ENCODE data around the gene UNK. TPM values are rescaled to one million over a fixed set of nuclear protein-coding genes. Genes with fewer than 3 reads are reported as not detected.
"Not testable (repeated sequence)": the region's sequence is repeated elsewhere in the genome, so short reads cannot be mapped to it uniquely, and the experiment has no call there.

Gene UNK
- total RNA-seq, 1 experiment from 2014 or later: 15.6 TPM

- no peak for DNase-seq (ENCODE audit: low read depth)
Measured at GRCh38 chr17:75754378-75755204, 30.0 kb upstream of the UNK start.

DNA sequence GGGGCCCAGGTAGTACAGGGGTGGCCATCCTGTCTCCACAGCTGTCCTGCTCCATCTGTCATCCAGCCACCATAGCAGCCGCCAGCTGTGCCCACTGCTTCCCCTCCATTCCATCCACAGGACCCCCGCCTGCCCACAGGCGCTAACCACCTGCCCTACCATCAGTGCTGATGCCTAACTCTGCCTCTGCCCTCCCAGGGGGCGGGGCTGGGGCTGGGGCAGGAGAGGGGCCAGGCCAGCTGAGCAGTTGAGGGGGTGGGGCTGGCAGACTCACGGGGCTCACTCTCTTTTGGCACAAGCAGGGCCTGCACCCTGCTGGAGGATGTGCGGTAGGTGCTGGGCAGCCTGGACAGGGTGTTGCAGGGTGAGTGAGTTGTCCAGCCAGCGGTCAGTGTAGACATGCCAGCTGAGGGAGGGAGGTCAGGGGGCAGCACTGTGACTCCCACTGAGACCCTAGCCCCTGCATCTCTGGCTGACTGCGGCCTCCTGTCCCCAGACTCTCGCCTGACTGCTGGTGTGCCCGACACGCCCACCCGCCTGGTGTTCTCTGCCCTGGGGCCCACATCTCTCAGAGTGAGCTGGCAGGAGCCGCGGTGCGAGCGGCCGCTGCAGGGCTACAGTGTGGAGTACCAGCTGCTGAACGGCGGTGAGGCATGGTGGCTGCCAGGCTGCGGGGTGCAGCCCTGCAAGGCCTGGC, 29.3 kb upstream of the UNK start:
- DNase-seq (ENCODE audit: low read depth): peak; percentile 53

DNA sequence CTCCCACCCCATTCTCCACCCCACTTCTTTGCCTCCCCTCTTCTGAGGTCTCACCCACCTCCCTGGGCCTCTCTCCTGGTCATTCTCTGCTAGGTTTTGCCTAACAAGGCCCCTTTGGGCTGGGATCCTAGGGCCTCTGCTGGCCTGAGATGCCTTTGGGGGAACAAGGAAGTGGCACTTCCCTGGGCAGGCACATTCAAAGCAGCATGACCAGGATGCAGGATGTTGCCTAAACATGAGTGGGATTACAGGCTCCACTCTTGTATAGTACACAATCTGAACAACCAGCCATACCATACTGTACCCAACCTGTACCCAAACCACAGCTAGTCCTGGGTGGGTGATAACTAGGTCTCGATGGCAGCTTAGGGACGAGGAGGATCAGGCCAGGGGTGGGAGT, 28.6 kb upstream of the UNK start:
- no peak for DNase-seq (ENCODE audit: low read depth)

- no peak for DNase-seq (ENCODE audit: low read depth)
Measured at GRCh38 chr17:75756451-75757085, 28.0 kb upstream of the UNK start.

DNA sequence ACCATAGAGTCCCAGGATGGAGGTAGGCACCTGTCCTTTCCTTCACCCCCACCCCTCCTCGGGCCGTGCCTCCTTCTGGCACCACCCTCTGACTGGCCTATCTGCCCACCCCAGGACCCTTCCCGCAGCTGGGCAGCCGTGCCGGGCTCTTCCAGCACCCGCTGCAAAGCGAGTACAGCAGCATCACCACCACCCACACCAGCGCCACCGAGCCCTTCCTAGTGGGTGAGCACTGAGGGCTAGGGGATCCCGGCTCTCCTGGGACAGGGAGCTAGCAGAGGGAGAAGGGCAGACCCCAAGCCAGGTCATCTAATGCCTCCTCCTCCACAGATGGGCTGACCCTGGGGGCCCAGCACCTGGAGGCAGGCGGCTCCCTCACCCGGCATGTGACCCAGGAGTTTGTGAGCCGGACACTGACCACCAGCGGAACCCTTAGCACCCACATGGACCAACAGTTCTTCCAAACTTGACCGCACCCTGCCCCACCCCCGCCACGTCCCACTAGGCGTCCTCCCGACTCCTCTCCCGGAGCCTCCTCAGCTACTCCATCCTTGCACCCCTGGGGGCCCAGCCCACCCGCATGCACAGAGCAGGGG, 27.4 kb upstream of the UNK start:
- DNase-seq (ENCODE audit: low read depth): no peak

DNA sequence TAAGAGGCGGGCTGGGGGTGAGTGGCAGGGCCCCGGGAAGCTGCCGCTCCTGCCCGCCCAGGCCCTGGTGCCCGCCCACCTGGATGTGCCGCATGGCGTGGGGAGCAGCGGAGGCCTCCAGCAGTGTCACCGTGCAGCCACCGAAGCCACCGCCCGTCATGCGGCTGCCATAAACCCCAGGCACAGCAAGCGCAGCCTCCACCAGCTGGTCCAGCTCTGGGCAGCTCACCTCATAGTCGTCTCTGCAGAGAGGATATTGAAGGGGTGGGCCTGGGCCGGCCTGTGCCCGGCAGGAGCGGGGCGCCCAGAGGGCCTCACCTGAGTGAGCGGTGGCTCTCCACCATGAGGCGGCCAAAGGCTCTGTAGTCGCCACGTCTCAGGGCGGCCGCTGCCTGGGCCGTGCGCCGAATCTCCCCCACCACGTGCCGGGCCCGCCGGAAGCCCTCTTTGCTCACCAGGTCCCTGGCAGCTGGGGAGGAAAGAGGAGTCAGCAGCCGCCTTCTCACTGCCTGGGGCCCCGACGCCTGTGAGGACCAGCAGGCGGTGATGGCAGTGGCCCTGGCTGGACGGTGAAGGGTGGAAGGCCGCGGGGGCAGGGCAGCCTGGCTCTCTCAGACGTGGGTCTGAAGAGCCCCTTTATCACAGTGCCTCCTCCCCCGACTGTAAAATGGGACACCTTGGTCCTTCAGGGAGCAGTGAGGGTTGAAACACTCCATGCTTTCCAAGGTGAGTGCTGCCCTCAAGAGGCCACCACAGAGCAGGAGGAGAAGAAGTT, 26.3 kb upstream of the UNK start:
- no peak for DNase-seq (ENCODE audit: low read depth)

- DNase-seq (ENCODE audit: low read depth): no peak
Measured at GRCh38 chr17:75759457-75759856, 25.1 kb upstream of the UNK start.

DNA sequence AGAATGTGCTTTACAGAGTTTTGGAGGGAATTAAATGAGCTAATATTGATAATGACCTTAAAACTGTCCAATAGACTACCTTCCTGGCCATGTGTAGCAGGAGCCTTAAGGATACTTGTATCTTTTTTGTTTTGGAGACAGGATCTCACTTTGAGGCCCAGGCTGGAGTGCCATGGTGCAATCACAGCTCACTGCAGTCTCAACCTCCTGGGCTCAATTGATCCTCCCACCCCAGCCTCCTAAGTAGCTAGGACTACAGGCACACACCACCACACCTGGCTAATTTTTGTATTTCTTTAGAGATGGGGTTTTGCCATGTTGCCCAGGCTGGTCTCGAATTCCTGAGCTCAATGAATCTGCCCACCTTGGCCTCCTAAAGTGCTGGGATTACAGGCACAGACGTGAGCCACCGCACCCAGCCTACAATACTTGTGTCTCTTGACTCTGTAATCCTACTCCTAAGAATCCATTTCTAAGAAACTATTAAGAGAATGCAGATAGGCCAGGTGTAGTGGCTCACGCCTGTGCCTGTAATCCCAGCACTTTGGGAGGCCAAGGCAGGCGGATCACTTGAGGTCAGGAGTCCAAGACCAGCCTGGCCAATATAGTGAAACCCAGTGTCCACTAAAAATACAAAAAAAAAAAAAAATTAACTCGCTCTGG, 24.5 kb upstream of the UNK start:
- DNase-seq (ENCODE audit: low read depth): not testable (repeated sequence)

DNA sequence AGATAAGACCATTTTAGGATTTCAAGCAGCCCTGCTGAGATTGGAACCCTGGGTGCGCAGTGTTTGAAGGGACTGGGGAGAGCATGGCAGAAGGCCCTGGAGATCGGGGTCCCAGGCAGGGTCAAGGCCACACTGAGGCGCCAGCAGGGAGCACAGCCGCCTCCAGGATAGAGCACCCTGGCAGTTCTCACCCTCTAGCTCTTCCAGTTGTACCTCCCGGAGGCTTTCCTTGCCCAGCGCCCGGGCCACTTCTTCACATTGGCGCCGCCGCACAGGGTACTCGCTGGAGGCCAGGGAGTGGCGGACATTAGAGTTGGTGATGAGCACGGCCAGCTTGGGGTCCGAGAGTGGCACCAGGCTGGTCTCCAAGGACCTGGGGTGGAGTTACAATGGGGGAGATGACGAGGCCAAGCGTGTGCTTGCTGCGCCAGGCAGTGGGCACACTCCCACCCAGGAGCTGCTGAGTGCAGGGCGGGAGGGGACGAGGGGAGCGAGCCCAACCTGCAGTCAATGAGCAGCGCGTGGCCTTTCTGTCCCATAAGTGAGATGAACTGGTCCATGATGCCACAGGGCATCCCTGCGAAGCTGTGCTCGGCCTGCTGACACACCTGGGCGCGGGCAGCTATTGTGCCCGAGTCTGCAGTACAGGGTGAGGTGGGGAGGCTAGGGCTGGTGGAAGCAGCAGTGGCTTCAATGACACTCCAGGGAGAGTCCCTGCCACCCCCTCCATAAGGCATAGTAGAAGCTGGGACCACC, 21.9 kb upstream of the UNK start:
- DNase-seq (ENCODE audit: low read depth): no peak

DNA sequence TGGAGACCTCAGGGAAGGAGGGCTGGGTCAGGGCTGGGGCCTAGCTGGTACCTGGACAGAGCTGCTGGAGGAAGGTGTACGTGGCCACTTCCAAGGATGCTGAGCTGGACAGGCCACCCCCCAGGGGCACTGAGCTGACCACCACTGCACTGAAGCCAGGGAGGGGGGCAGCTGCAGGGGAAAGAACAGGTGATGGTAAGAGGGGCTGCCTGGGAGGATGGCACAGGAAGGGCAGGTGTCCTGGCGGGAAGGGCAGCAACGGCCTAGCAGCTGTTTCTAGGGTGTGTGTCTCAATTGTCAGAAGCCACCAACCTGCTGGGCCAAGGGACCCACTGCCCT, 21.4 kb upstream of the UNK start:
- DNase-seq (ENCODE audit: low read depth): no peak

GRCh38 chr17:75763613-75764416, 20.8 kb upstream of the UNK start:
- no peak for DNase-seq (ENCODE audit: low read depth)

- DNase-seq (ENCODE audit: low read depth): no peak
Measured at GRCh38 chr17:75764417-75764710, 20.2 kb upstream of the UNK start.

DNA sequence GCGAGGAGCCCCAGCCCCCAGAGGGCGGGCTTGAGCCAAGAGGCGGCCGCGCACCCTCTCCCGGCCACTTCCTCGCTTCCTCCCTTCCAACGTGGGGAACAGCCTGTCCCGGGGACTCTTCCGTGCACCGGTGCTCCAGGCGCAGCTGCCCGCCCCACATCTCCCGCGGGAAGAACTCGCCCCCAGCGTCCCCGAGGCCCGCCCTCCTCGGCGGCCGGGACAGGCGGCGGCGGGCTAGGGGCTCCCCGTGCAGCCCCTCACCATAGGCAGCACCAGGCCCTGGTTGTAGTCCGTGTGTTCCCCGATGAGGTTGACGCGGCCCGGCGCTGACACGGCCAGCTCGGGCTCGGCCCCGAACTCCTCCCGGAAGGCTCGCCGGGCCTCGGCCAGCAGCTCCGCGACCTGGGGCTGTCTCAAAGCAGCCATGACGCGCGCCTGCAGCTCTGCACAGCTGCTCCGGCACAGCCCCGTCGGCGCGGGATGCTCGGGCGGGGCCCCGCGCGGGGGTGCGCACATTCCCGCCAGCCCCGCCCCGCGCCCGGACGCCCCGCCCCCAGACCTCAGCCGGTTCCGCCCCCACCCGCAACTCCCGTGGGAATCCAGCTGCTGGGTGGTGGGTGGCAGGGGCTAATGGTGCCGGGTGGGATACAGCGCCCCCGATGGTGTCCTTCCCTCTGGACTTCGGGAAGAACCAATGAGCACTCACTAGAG, 19.7 kb upstream of the UNK start, which contains the start of gene GALK1:
GALK1 (minus strand) TSS at position 482 of the 711 bp plus-strand sequence; CDS start at position 426, 56 bp downstream.
- DNase-seq (ENCODE audit: low read depth): peak; percentile 66

GRCh38 chr17:75765981-75766380, 18.6 kb upstream of the UNK start:
- no peak for DNase-seq (ENCODE audit: low read depth)

DNA sequence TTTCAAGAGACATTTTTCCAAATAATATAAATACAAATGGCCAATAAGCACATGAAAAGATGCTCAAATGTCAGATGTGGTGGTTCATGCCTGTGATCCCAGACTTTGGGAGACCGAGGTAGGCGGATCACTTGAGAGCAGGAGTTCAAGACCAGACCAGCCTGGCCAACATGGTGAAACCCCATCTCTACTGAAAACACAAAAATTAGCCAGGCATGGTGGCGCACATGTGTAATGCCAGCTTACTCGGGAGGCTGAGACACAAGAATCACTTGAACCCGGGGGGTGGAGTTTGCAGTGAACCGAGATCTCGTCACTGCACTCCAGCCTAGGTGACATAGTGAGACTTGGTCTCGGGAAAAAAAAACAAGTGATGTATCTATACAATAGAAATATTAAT, 16.7 kb upstream of the UNK start:
- no peak for DNase-seq (ENCODE audit: low read depth)

DNA sequence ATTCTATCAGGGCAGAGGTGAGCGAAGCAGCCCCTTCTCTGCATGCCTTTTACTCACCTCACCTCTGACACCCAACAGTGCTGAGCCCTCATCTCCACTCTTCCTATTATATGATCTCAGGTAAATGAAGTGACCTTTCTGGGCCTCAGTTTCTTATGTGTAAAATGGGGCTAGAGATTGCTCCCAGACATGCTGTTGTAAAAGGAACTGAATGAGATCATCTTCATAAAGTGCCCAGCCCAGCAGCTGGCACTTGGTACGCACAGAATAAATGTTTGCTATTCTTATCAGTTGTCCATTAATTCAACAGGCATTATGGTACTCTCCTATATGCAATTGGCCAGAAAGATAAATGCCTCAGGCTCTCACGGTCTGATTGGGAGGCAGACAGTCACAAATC, 15.1 kb upstream of the UNK start:
- no peak for DNase-seq (ENCODE audit: low read depth)

DNA sequence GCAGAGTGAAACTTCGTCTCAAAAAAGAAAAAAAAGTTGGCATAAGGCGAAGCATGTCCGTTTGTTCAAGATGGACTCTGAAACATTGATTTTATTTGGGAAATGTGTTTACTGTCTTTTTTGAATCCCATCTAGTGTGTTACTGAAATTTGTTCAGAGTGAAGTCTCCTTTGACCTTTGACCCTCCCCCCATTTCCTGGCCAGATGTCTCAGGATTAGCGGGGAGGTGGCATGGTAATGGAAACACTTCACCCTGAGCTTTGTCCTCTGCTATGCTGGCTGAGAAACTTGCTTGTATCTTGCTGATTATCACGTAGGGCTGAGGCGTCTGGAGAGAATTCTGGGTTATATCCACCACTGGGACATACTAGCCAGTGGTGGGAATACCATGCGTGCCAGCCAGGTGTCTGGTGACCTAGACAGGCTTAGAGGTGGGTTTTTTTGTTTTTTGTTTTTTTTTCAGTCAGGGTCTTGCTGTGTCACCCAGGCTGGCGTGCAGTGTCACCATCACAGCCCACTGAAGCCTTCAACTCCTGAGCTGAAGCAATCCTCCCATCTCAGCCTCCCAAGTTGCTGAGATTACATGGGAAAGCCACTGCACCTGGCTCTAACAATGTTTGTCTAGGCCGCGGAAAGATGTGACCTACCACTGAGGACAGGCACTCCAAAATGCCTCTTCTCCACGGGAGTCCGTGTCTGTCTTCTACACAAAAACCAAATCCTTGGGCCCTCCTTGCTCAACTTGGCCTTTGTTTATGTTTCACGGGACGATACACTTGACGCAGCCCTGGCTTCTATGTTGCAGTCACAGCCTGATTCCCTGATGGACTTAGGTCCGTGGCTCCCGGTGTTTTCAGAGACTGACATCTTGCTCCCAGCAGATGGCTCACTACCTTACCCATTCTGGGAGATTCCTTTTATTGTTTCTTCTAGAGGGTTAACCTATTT, 13.0 kb upstream of the UNK start:
- peak; percentile 37 for DNase-seq (ENCODE audit: low read depth)
